SH-SY5Y (cell line): ENCODE measurements around the gene ITGB1BP2.

Source experiments
- GATA2 ChIP-seq: IDR thresholded peaks from 2 replicates; pipeline ENCODE4 v1.6.1; 2011; ENCODE audit warnings: mild to moderate bottlenecking, low read depth, low read length
- GATA3 ChIP-seq: IDR thresholded peaks from 2 replicates; pipeline ENCODE4 v1.6.1; 2011; ENCODE audit warnings: low read depth, mild to moderate bottlenecking, low read length, moderate library complexity

DNA sequence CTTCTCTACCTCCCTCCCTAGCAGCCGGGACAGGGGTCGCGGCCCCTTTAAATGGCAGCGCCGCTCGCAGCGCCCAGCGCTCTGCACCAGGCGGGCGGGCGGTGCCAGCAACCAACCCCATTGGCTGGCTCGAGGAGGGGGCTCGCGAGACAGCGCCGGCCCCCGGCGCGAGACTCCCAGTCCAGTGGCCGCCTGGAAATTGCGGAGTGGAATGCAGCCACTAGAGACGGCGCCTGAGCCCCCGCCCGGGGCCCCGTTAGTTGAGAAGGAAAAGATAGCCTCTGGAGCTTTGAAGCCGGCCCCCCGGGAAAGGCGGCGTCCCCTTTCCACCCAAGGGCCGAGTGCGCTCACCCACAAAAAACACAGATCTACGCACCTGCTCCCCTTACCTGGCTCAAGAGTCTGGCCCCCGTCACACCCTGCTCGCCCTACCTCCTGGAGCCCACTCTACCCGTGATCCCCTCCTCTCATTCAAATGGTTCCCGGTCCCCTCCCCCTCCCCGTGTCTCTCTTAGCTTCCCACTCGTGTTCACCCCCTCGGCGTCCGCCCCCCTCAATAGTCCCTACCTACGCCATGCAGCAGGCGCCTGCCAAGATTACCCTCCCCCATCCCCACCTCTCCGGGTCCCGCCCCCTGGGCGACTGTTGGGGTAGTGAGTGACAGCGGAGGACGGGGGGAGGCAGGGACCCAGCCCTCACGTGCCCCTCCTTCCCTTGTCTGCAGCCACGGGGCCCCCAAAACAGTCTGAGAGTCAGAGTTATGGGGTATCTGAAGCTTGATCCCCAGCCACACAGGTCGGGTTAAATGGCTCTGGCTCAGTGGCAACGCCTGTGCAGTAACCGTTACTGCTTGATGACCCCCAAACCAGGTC lies 47.2 kb upstream of the ITGB1BP2 start, which contains the start of gene ZMYM3:
- TF ChIP-seq GATA2 (no peak), GATA3 (no peak)
